Muscle layer of duodenum (tissue), 2 donors: ENCODE measurements around the gene ID3.

Source experiments
- H3K27ac ChIP-seq: one replicate; pipeline ENCODE4 v1.7.0; 2013; ENCODE audit warnings: mild to moderate bottlenecking, low read length
- H3K27me3 ChIP-seq: one replicate; pipeline ENCODE4 v1.7.0; 2013; ENCODE audit warnings: low read depth, mild to moderate bottlenecking, control low read depth, low read length
- H3K36me3 ChIP-seq, 2 donors: one replicate each; pipeline ENCODE4 v1.7.0; 2013; ENCODE audit warnings: low read length in 2 of 2, control low read depth in 1 of 2, mild to moderate bottlenecking in 1 of 2; ENCODE audit not compliant: insufficient read depth in 2 of 2, control insufficient read depth in 1 of 2
- H3K4me1 ChIP-seq, 2 donors: one replicate each; pipeline ENCODE4 v1.7.0; 2013; ENCODE audit warnings: low read length in 2 of 2, mild to moderate bottlenecking in 2 of 2, control low read depth in 1 of 2, moderate library complexity in 1 of 2; ENCODE audit not compliant: insufficient read depth in 2 of 2, control insufficient read depth in 1 of 2
- H3K4me3 ChIP-seq, 2 donors: one replicate each; pipeline ENCODE4 v1.7.0; 2013; ENCODE audit warnings: low read length in 2 of 2, low read depth in 1 of 2, mild to moderate bottlenecking in 1 of 2
- H3K9me3 ChIP-seq, 2 donors: one replicate each; pipeline ENCODE4 v1.7.0; 2013; ENCODE audit warnings: low read length in 2 of 2, control low read depth in 1 of 2, mild to moderate bottlenecking in 1 of 2; ENCODE audit not compliant: control insufficient read depth in 1 of 2
- donor health status: healthy.

Gene ID3

DNA sequence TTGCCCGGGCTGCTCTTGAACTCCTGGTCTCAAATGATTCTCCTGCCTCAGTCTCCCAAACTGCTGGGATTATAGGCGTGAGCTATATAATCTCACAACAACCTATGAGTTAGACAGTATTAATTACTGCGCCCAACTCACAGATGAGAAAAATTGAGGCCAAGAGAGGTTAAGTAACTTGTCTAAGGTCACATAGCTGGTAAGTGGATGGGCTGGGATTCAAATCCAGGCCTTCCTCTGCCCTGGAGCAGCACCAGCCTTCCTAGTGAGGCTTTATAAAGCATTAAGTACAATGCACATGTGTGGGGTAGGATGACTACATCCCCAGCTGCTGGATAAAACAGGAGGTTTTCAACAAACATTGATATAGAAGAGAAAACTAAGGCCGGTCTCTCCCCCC, 43.4 kb downstream of the ID3 start:
- H3K36me3 ChIP-seq: no peaks in the 10 kb centered on the region
- no peaks in the 10 kb centered on the region for H3K9me3 ChIP-seq
- no peak overlapping the region for H3K4me3 ChIP-seq
- H3K27ac ChIP-seq: no peak overlapping the region
- no peaks in the 10 kb centered on the region for H3K4me1 ChIP-seq
- no peaks in the 10 kb centered on the region for H3K27me3 ChIP-seq

- no peaks in the 10 kb centered on the region for H3K9me3 ChIP-seq
- no peaks in the 10 kb centered on the region for H3K27me3 ChIP-seq
- no peak overlapping the region for H3K4me3 ChIP-seq
- H3K36me3 ChIP-seq: no peaks in the 10 kb centered on the region
- no peak overlapping the region for H3K27ac ChIP-seq
- no peaks in the 10 kb centered on the region for H3K4me1 ChIP-seq
Observed at GRCh38 chr1:23514111-23514679, 45.1 kb downstream of the ID3 start.

DNA sequence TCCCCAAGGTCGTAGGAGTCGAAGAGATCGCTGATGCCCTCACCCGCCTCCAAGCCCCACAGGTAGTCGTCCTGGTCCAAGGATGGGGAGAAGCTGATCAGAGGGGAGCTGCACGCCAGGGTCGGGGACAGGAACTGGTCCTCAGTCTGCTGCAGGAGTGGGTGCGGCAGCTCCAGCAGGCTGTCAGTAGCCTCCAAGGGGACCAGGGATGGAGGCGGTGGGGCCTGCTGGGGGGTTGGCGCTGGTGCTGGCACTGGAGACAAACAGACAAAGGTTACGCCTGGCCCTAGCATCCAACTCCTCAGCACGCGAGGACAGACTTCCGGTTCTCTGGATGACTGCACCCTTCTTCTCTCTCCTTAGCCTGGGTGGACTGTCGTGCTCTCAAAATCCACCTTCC, 49.4 kb downstream of the ID3 start:
- Histone ChIP-seq H3K4me1 (no peaks in the 10 kb centered on the region), H3K27me3 (no peaks in the 10 kb centered on the region), H3K9me3 (no peaks in the 10 kb centered on the region), H3K4me3 (no peak overlapping the region), H3K36me3 (no peaks in the 10 kb centered on the region), H3K27ac (no peak overlapping the region)
